HFF-Myc (cell line): ENCODE results near the gene PYCARD.

Source experiments
- DNase-seq: peaks from one replicate; pipeline ENCODE4 v3.0.0-alpha.2; 2011; ENCODE audit warnings: low read depth; ENCODE audit errors: extremely low read depth
- H3K4me3 ChIP-seq: replicated peaks from 2 replicates; pipeline ENCODE4 v1.5.1; 2011; ENCODE audit warnings: low read depth, mild to moderate bottlenecking, control low read depth, low read length
- CTCF ChIP-seq: IDR thresholded peaks from 2 replicates; pipeline ENCODE4 v1.5.1; 2012; ENCODE audit warnings: mild to moderate bottlenecking, low read depth, low read length, control low read depth; ENCODE audit errors: missing control alignments

PYCARD gene

GRCh38 chr16:31221357-31222160 is 19.0 kb upstream of the PYCARD start:
- no peak for TF ChIP-seq CTCF
- H3K4me3 ChIP-seq = no peak overlapping the region
- DNase-seq = no peak

GRCh38 chr16:31219154-31219741 is 16.7 kb upstream of the PYCARD start:
- no peak overlapping the region for H3K4me3 ChIP-seq
- no peak for DNase-seq
- TF ChIP-seq CTCF = no peak

GRCh38 chr16:31217136-31217530 is 14.6 kb upstream of the PYCARD start:
- no peak for TF ChIP-seq CTCF
- no peak overlapping the region for H3K4me3 ChIP-seq
- no peak for DNase-seq

- DNase-seq = no peak
- no peak within 1 kb of the TSS for H3K4me3 ChIP-seq
- no peak for TF ChIP-seq CTCF
Observed at GRCh38 chr16:31216422-31217135, 14.0 kb upstream of the PYCARD start, which contains the start of gene PYDC1. Gene PYDC1 (minus strand): TSS chr16:31217135. CDS start chr16:31217028, 107 bp downstream.

- DNase-seq = no peak
- H3K4me3 ChIP-seq = peak overlapping the region; percentile 40
- TF ChIP-seq CTCF = no peak
Observed at GRCh38 chr16:31215287-31216162, 13.0 kb upstream of the PYCARD start.

- no peak for TF ChIP-seq CTCF
- H3K4me3 ChIP-seq = peak overlapping the region; percentile 40
- DNase-seq = no peak
Observed at GRCh38 chr16:31214708-31215286, 12.2 kb upstream of the PYCARD start.
